ENCODE data around the gene SLITRK1. TPM values are rescaled to one million over a fixed set of nuclear protein-coding genes. Genes with fewer than 3 reads are reported as not detected.

Gene SLITRK1, protein sequence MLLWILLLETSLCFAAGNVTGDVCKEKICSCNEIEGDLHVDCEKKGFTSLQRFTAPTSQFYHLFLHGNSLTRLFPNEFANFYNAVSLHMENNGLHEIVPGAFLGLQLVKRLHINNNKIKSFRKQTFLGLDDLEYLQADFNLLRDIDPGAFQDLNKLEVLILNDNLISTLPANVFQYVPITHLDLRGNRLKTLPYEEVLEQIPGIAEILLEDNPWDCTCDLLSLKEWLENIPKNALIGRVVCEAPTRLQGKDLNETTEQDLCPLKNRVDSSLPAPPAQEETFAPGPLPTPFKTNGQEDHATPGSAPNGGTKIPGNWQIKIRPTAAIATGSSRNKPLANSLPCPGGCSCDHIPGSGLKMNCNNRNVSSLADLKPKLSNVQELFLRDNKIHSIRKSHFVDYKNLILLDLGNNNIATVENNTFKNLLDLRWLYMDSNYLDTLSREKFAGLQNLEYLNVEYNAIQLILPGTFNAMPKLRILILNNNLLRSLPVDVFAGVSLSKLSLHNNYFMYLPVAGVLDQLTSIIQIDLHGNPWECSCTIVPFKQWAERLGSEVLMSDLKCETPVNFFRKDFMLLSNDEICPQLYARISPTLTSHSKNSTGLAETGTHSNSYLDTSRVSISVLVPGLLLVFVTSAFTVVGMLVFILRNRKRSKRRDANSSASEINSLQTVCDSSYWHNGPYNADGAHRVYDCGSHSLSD
- total RNA-seq: not detected in 2 replicates

DNA sequence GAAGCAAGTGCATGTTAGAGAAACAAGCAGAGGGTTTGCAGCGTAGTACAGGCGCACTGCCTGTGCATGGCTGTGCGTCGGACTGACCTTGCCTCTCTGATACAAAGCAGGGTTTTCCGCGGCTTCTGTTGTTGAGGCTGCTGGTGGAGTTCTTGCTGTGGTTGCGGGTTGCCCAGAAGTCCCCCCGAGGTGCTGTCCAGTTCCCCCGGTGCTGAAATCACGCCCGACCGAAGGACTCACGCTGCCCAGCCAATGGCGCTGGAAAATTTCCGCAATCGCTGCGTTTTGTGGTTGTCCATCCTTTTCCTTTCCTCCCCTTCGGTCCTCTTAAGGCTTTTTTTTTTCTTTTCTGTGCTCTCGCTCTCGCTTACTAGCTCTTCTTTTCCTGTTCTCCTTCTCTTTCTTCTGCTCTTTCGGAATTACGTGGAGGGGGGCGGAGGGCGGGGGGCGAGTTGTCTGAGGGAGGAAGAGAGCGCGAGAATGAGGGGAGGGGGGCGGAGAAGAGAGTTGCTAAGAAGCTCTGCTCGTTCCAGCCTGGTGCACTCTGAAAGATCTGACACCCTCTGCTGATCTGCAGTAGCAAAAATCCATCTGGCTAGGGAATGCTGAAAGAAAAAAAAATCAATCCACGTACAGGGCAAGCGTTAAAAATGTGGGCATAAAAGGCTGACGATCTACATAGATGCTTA is at the start of gene SLITRK1:
Gene SLITRK1 (minus strand): TSS at position 558 of the 689 bp plus-strand sequence. CDS start 967 bp downstream, outside the sequence.
- TF ChIP-seq, protein P1, sequence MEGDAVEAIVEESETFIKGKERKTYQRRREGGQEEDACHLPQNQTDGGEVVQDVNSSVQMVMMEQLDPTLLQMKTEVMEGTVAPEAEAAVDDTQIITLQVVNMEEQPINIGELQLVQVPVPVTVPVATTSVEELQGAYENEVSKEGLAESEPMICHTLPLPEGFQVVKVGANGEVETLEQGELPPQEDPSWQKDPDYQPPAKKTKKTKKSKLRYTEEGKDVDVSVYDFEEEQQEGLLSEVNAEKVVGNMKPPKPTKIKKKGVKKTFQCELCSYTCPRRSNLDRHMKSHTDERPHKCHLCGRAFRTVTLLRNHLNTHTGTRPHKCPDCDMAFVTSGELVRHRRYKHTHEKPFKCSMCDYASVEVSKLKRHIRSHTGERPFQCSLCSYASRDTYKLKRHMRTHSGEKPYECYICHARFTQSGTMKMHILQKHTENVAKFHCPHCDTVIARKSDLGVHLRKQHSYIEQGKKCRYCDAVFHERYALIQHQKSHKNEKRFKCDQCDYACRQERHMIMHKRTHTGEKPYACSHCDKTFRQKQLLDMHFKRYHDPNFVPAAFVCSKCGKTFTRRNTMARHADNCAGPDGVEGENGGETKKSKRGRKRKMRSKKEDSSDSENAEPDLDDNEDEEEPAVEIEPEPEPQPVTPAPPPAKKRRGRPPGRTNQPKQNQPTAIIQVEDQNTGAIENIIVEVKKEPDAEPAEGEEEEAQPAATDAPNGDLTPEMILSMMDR (IDR thresholded peaks at IDR 0.05; ENCODE audit: insufficient read depth, low read length, poor library complexity, severe bottlenecking): no peak
- peak within 1 kb of the TSS; percentile 3 for H3K4me3 ChIP-seq (ENCODE audit: low read depth, low read length)
- H3K27me3 ChIP-seq (ENCODE audit: control insufficient read depth, insufficient read depth, low read length): peaks cover 44% of the 10 kb centered on the region
- H3K36me3 ChIP-seq (ENCODE audit: control insufficient read depth, insufficient read depth, low read length): no peaks in the 10 kb centered on the region
- peak; percentile 19 for DNase-seq (ENCODE audit: low read depth)

DNA sequence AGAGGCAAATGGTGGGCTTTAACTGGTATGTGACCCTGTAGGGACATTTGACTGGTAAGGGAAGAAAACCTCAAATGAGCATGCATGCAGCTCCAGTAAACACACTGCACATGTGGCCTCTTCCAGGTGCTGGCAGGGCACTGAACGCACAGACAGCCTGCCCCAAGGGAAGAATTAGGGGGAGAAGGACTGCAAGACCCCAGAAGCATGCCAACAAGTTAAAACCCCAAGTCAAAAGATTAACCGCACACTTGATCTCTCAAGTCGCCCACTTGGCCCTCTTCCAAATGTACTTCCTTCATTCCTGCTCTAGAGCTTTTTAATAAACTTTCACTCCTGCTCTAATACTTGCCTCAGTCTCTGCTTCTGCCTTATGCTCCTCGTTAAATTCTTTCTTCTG is 46.9 kb upstream of the SLITRK1 start:
- TF ChIP-seq, protein P1 (IDR thresholded peaks at IDR 0.05; ENCODE audit: insufficient read depth, low read length, poor library complexity, severe bottlenecking): no peak
- no peak for DNase-seq (ENCODE audit: low read depth)
- no peaks in the 10 kb centered on the region for H3K36me3 ChIP-seq (ENCODE audit: control insufficient read depth, insufficient read depth, low read length)

DNA sequence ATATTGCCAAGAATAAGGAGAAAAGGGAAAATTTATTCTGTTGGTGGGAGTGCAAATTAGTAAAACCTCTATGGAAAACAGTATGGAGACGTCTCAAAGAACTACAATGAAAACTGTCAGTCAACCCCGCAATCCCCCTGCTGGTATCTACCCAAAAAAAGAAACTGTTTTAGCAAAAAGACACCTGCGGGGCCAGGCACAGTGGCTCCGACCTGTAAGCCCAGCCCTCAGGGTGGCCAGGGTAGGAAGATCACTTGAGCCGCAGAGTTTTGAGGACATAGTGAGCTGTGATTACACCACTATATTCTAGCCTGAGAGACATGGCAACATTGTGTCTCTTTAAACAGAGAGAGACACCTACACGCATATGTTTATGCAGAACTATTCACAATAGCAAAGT is 37.5 kb upstream of the SLITRK1 start:
- TF ChIP-seq, protein P1 (IDR thresholded peaks at IDR 0.05; ENCODE audit: insufficient read depth, low read length, poor library complexity, severe bottlenecking): no peak
- Histone ChIP-seq H3K36me3 (ENCODE audit: control insufficient read depth, insufficient read depth, low read length) (no peaks in the 10 kb centered on the region), H3K4me3 (ENCODE audit: low read depth, low read length) (no peak overlapping the region), H3K27me3 (ENCODE audit: control insufficient read depth, insufficient read depth, low read length) (no peaks in the 10 kb centered on the region)
- DNase-seq (ENCODE audit: low read depth): no peak

More for the DNA sequence above, 46.9 kb upstream of the SLITRK1 start:
- H3K4me3 ChIP-seq (ENCODE audit: low read depth, low read length): no peak overlapping the region
- no peaks in the 10 kb centered on the region for H3K27me3 ChIP-seq (ENCODE audit: control insufficient read depth, insufficient read depth, low read length)

DNA sequence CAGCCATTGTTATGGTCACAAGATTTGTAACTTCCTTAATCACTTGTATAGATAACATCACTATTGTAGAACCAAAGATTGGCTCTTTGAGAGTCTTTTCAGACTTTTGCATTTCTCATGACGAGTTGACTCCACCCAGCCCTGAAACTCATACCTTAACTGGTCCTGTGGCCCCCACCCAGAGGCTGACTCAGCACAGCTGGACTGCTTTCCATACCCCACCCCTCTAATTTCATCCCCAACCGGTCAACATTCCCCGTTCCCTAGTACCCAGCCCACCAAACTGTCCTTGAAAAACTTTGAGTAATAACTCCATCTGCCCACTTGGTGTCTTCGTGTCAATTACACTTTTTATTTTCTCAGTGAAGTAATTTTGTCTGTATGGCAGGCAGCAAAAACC is 32.1 kb upstream of the SLITRK1 start:
- TF ChIP-seq, protein P1 (IDR thresholded peaks at IDR 0.05; ENCODE audit: insufficient read depth, low read length, poor library complexity, severe bottlenecking): no peak
- no peaks in the 10 kb centered on the region for H3K27me3 ChIP-seq (ENCODE audit: control insufficient read depth, insufficient read depth, low read length)
- no peaks in the 10 kb centered on the region for H3K36me3 ChIP-seq (ENCODE audit: control insufficient read depth, insufficient read depth, low read length)
- no peak overlapping the region for H3K4me3 ChIP-seq (ENCODE audit: low read depth, low read length)
- DNase-seq (ENCODE audit: low read depth): no peak

DNA sequence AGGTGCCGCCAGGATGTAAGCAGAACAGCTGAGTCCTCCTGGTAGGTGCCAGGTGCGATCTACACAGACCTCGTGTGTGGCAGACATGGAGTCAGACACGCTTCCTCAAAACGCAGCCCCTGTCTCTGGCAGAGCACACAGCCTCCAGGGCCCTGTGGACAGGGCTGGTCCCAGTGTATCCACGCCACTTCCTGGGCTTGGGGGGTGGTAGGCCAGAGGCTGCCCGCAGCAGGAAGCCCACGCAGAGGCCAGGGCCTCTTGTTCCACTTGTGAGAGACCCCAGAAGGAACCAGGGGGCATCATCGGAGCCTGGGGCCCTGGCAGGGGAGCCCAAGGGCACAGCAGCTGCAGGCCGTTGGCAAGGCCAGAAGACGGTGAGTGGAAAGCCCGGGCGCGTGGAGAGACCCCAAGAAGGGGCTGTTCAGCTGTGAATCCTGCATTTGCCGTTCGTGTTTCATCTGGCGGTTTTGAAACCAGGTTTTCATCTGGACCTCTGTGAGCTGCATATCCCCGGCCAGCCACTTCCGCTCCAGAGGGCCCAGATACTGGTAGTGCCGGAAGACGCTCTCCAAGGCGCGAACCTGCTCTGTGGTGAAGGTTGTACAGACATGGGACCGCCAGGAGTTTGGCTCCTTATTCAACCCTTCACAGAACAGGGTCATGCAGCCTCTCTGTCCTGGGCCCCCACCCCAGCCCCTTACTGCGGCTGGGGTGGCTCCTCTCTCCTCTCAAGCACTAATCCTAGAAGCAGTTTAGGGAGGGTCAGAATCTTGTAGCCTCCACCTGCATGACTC is 25.1 kb upstream of the SLITRK1 start:
- H3K36me3 ChIP-seq (ENCODE audit: control insufficient read depth, insufficient read depth, low read length): no peaks in the 10 kb centered on the region
- TF ChIP-seq, protein P1 (IDR thresholded peaks at IDR 0.05; ENCODE audit: insufficient read depth, low read length, poor library complexity, severe bottlenecking): no peak
- no peak overlapping the region for H3K4me3 ChIP-seq (ENCODE audit: low read depth, low read length)
- no peaks in the 10 kb centered on the region for H3K27me3 ChIP-seq (ENCODE audit: control insufficient read depth, insufficient read depth, low read length)
- DNase-seq (ENCODE audit: low read depth): no peak
